HG02588 (cell line): Measurements from ENCODE around the gene FAM161B.
"Not testable (repeated sequence)": the region's sequence is repeated elsewhere in the genome, so short reads cannot be mapped to it uniquely, and the experiment has no call there.

Experiments used
- ATAC-seq: cut with Tn5 transposase; IDR thresholded peaks from one replicate; pipeline ENCODE4 v1.9.1; 2021; ENCODE audit warnings: mild to moderate bottlenecking, moderate library complexity; ENCODE audit not compliant: unreplicated experiment

The FAM161B gene

DNA sequence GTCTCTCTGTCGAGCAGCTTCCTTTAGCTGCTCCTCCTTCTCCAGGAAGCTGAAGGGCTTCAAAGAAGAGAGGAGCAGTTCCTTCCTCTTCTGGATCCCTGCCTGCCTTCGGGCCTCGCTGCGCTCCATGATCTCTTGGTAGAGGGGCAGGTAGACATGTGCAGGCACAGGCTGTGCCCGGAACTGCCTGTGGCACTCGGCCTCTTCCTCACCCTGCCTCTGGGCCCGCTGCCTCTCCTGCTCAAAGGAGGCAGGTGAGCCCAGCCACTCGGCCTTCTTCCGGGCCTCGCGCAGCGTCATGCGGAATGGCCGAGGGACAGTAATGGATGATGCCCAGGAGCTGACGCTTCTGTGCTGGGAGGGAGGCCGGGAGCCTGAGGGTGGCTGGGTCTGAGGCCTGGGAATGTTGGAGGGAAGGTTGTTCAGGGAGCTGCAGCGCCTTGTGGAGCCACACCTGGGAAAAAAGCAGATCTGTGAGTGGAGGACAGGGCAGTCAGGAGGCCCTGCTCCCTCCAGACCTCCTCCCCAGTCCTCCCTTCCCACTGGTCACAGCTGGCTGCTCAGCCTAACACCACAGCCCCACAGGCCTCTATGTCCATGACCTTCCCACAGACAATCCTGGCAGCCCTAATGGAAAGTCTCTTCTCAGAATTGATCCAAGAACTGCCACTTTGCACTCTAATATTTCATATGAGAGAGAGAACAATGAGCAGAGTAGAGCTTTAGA lies 5.3 kb downstream of the FAM161B start:
- no peak for ATAC-seq

DNA sequence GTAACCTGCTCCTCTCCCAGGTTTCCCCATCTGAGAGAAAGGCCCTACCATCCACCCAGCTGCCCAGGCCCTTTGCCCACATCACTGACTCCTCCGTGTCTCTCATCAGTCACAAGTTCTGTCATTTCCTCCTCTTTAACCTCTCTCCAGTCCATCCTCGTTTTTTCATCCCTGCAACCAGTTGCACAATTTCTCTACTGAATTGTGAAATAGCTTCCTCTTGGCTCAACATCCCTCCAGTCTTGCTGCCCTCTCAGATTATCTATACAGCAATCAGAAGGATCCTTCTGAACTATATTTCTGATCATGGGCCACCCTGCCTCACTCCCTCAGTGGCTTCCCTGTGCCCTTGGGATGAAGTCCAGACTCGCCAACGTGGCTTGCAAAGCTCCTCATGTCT lies 6.8 kb downstream of the FAM161B start:
- ATAC-seq, result no peak

DNA sequence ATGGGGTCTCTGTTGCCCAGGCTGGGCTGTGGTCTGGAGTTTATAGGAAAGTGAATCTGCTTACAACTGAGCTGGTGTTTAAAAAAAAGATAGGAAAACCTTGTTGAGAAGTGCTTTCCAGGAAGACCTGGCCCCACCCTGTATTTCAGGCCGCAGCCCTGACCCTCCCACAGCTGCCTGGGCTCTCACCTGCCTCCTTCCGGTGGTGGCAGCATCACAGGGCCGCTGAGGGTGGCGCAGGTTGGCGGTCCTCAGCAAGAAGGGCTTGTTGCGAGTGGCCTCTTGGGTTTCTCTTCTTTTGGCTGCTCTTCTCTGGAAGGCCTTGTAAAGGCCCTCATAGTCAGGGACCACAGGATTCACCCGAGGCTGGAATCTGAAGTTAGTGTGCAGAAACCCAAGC lies 7.7 kb downstream of the FAM161B start:
- ATAC-seq, result no peak

DNA sequence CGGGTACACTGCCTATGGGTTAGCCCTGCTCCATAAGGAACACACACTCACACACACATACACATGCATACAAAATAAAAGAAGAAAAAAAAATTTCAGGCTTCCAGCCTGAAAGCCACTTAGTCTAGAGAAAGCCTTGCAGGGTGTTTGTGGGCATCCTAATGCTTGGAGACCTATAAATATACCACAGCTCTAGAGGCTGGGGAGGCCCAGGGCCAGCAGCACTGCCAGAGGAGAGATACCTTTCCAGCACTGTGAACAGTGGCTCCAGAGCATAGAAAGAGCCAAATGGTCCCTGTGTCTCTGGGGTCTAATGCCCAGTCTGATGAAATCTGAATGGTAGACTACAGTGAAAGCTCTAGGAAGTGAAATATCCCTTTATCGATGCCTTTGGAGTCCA lies 12.9 kb downstream of the FAM161B start:
- ATAC-seq, result no peak

DNA sequence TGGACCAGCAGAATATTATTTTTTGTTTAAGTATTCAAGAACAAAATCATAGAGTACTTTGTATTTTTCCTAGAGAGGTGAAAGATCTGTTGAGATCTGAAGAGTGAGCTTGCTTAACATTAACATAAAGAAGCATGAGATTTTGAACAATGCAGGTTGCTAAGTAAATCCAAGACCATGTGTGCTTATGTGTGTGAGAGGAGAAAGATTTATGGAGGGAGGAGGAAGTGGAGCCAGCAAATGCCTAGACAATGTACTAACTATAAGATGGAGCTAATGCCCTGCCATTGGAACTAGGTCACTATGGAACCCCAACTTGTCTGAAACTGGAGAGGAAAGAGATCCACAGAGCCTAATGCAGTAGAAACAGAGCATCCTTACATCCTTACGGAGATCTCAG lies 13.3 kb downstream of the FAM161B start:
- ATAC-seq, result no peak

DNA sequence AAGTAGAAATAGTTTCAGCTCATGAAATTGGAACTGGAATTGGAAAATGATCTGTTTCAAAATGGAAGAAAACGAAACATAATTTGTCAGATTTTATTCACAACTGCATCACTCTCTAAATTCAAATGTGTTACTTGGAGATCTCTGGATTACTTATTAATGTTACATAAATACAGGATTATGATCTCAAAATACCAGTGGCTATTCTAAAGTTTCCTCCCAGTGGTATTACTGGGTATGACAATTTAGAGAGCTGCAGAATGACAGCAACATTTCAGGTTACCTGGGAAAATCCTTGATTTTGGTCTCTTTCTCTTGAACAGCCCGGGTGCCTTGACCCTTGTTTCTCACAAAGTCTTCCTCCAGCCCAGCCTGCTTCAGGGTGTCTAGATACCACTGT lies 14.2 kb downstream of the FAM161B start:
- ATAC-seq, result no peak

DNA sequence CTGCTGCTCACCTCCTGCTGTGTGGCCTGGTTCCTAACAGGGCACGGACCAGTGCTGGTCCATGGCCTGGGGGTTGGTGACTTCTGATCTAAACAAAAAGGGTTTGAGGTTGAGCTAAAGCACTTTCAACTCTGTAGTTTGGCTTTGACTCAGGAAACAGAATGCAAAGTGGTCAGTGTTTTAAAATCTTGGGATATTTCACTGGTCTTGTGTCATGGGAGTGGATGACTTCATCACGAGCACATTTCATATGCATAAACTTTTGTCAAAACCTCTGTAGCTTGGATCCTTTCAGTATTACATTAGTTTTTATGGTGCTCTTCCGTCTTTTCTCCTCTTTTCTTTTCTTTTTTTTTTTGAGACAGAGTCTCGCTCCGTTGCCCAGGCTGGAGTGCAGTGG lies 25.6 kb downstream of the FAM161B start:
- ATAC-seq, result no peak

DNA sequence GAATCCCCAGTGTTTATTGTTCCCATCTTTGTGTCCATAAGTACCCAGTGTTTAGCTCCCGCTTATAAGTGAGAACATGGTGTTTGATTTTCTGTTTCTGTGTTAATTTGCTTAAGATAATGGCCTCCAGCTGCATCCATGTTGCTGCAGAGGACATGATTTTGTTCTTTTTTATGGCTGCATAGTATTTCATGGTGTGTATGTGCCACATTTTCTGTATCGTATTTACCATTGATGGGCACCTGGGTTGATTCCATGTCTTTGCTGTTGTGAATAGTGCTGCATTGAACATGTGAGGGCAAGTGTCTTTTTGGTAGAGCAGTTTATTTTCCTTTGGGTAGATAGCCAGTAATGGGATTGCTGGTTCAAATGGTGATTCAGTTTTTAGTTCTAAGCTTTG lies 30.4 kb downstream of the FAM161B start:
- not testable (repeated sequence) for ATAC-seq

DNA sequence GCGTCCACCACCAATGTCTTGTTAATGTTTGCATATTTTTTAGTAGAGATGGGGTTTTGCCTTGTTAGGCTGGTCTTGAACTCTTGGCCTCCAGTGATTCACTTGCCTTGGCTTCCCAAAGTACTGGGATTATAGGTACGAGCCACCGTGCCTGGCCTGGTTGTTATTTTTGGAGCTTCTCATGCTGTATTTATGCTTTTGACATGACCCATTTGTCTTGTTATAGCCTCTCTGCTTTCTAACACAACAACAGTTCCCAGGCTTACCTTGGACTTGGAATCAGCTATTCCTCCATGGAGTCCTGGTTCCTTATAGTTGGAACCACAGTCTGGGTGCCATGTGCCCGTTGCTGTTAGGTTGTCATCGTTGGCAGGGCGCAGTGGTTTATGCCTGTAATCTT lies 33.6 kb downstream of the FAM161B start:
- no peak for ATAC-seq

DNA sequence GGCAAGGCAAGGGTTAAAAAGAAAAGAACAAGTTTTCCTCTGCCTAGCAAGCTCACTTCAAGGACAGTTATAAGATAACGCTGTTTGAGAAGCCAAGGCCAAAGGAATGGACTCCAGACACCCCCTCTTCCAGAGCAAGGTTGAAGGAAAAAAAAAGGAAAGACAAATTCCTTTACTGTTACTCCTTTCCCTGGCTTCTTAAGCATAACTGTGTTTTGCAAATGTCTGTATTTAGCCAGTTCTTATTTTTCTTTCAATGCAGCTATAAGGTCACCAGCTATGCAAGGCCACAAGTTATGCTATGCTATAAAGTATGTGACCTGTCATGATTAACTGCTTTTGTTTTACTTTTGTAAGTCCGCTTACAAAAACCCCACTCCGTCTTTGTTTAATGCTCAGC lies 36.6 kb downstream of the FAM161B start:
- ATAC-seq, result no peak

DNA sequence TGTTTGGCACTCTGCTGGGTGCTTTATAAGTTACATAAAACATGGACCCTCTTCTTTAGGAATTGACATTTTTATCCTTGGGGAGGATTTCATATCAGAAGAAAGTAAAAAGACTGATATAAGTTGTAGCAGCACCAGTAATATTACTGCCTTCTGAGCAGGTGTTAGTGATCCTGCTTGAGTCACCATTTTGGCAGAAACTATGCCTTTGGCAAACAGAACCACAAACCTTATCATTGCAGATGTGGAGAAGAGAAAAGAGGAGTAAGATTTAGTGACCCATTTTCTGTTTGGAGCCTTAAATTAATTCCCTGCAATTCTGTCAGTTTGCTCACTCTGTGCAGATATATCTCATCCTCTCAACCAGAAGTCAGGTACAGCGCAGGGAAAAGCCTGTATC lies 40.2 kb downstream of the FAM161B start:
- ATAC-seq, result no peak

DNA sequence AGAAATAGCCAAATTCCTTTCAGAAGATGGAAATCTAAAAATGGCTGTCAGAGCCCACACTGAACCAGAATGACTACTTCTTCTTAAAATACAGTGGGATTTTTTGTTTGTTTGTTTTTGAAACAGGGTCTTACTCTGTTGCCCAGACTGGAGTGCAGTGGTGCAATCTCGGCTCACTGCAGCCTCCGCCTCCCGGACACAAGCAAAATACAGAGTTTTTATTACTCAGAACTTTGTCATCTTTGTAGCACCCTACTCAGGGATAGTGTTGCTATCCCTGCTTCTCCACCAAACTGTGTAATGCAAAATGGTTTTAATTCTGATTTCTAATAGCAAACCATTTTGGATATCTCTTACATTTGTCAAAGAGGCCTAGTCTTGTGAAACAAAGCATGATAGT lies 46.9 kb downstream of the FAM161B start:
- no peak for ATAC-seq

DNA sequence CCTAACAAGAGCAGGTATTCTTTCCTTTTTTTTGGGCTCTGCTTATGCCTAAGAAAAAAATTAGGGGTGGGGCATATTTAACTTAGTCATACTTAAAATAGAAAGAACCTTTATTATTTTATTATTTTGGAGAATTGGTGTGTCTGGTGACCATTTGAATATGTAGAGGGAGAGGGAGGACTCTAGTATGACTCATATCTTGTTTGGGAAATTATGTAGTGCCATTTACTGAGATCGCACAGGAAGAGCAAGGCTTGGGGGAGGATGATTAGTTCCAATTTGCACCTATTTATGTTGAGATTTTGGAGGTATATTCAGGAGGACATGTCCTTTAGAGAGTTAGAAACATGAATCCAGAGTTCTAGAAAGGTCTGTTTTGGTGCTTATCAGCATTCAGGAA lies 53.4 kb downstream of the FAM161B start:
- ATAC-seq, result no peak

DNA sequence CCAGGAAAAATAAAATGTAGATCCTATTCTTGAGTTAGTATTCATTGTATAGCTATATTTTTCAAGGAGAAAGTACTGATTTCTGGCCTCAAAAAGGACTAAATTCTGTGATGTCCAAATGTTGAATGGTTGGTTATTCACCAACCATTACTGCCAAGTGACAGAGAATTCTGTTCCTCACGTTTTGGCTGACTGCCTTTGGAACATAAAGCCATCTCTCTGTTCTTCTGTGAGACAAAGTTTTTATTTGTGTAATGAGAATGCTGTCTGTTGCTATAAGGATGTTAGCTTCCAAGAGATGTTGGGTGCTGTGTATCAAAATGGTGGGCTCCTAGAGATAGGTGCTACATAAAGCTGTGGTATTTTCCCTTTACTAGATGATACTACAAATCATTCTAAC lies 54.0 kb downstream of the FAM161B start:
- no peak for ATAC-seq

DNA sequence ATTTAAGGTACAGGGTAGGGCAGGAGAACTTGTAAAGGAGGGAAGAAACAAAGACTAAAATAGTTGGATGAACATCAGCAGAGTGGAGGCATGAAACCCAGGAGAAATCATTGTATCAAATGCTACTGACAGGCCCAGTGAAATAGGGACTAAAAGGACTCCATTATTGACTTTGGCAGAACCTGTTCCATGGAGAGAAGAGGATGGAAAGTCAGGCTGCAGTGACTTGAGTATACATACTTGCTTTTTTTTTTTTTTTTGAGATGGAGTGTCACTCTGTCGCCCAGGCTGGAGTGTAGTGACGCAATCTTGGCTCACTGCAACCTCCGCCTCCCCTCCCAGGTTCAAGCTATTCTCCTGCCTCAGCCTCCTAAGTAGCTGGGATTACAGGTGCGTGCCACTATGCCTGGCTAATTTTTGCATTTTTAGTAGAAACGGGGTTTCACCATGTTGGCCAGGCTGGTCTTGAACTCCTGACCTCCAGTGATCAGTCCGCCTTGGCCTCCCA lies 55.7 kb downstream of the FAM161B start:
- ATAC-seq, result not testable (repeated sequence)

DNA sequence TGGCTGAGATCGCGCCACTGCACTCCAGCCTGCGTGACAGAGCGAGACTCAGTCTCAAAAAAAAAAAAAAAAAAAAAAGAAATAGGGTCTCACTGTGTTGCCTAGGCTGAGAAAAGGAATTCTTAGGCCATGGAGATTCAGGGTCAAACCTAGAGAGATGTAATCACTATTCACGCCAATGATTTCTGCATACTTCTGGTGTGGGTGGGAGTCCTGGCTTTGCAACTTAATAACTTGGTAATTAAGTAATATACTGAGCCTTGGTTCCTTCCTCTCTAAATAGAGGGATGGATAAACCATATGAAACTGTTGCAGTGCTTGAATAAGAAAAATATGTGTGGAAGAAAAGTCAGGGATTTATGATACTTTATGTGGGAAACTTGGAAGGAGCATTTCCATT lies 60.5 kb downstream of the FAM161B start:
- ATAC-seq, result no peak

DNA sequence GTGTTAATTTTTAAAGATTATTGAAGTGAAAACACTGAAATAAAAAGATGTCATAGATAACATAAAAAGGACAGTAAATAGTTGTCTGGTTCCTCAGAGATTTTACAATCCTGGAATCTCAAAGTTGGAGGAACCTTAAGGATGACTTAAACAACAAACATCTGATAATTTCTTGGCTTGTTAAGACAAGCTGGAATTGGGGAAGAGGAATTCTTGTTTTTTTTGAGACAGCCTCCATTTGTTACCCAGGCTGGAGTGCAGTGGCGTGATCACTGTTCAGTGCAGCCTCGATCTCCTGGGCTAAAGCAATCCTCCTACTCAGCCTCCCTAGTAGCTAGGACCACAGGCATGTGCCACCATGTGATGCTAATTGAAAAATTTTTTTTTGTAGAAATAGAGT lies 60.9 kb downstream of the FAM161B start:
- ATAC-seq, result no peak

DNA sequence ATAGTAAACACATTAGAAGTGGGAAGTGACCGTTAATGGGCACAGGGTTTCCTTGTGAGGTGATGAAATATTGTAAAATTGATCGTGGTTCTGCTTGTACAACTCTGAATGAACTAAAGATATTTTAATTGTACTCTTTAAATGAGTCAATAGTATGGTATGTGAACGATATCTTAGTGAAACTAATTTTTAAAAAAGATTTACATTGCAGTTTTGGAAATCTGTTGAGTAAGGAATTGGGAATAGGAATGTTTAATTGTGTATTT lies 61.5 kb downstream of the FAM161B start:
- ATAC-seq, result no peak

DNA sequence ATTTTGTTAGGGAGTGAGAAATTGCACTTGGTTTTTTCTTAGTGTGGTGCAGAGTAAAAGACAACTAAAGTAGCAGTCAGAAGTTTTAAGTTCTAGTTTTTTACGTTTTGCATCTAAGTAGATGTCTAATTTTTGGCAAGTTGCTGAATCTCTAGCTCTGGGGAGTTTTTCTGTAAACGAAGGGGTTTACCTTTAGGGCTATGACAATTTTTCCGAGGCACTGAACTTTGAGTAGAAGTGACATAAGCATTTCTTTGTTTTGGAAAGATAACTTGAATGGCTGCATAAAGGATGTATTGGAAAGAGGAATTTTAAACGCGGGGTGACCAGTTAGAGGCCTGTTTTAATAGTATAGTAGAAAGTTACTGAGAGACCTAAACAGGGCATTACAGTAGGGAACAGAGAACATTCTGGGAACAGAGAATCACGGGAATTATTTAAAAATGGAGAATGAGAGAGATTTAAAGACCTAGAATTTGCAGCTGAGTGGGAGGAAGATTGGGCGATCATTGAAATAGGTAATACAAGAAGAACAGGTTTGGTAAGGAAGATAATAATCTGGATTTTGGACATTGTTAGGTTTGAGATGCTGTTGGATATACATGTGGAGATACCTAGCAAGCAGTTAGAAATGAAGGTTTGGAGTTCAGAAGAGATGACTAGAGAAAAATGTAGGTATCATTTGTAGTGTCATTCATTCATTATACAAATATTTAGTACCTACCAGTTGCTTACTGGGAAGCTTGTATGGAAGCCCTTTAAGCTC lies 62.0 kb downstream of the FAM161B start:
- ATAC-seq, result no peak

DNA sequence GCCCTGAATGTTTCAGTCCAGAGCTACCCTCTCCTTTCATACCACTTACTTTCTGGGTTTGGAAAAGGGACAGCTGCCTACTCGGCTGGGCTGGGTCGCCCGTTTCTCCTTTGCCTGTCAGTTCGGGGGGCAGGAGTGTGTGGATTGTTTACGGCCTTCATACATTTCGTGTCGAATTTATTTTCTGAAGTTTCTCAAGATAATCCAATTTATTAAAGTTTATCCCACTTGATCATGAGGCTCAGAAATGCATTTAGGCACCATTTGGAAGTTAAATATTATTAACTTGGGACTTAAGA lies 62.6 kb downstream of the FAM161B start:
- no peak for ATAC-seq

DNA sequence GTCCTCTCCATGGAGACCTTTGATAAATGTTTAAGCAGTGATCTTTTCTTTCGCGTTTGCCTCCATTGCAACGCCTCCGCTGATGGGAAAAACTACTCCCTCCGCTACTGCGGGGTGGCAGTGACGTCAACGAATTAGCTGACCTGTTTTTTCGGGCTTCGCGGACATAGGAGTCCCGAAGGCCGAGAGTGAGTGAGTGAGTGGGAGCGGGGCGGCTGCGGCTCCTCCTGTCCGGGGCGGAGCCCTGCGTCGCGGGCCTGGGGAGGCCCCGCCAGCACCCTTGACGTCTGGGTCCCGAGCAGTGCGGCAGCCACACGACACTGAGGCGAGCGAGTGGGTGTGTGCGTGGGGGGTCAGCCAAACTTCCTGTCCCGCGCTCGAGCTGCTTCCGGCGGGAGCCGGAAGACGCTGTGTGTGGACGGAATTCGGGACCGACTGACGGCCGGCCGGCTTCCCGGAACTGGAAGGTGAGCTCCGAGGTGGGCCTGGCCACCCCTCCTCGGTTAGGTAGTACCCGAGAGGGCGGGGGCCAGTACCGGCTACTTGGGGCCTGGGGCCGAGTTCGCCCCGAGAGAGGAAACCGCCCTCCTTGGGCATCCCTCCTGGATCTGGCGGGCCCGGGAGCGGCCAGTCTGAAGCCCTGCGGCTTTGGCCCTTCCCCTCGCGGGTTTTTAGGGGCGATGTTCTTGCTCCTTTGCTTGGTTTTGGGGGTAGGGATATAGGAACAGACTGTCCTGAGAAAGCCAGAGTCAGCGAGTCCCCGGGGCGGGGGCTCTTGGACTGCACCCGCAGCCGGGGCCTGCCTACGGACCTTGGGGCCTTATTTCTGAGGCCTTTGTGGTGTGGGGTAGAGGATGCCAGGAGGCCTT lies 63.2 kb downstream of the FAM161B start, which contains the start of gene ZNF410:
TSS of gene ZNF410 (plus strand) at position 411 of the 869 bp plus-strand sequence. CDS start 5,317 bp downstream, outside the sequence.
- ATAC-seq, result peak; percentile 97
